ENCODE results near the gene GSG1L. TPM values are rescaled to one million over a fixed set of nuclear protein-coding genes. Genes with fewer than 3 reads are reported as not detected.
A peak's percentile ranks its signal among the peaks of the same experiment; 100 is the strongest.

The GSG1L gene
- total RNA-seq, 1 donor from 2014 or later, result not detected

DNA sequence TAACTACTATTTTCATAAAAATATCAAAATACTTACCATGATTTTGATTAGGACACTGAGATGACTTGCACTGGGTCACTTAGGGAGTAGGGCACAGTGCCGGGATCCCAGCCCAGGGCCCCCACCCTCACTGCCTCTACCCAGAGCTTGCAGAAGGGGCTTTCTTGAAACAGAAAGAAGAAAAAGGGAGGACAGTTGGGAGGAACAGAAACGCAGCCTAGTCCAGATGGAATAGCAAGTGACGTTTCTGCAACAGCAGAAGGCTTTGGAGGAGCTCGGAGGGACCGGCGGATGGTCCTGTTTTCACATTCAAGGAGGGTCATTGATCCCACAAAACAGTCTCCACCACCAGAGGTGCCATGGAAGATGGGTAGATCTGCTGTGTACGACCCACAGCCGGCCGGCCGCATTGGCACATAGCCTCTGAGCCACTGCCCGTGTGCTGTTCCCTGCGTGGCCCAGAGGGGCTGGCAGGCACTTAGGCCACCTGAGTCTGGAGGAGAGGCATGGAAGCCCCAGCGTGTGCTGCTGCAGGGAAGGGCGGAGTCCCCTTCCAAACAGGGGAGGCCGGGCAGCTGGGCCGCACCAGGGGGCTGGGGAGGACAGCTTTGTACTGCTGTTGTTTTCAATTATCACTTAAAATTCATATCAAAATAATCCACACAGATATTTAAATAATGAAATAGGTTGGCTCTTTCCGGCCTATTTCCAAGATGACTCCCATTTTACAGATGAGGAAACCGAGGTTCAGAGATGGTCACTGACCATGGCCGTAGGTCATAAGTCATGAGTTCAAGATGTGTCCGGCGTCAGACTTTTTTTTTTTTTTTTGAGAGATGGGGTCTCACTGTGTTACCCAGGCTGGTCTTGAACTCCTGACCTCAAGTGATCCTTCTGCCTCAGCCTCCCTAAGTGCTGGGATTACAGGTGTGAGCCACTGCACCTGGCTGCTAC, 22.9 kb upstream of the GSG1L start:
- Mint-ChIP-seq H3K27me3 (ENCODE audit: low read depth) (peaks cover 2% of the 10 kb centered on the region), H3K36me3 (ENCODE audit: low read depth) (no peaks in the 10 kb centered on the region), H3K27ac (ENCODE audit: unreplicated experiment) (no peak overlapping the region), H3K4me3 (no peak overlapping the region), H3K9me3 (no peaks in the 10 kb centered on the region), H3K4me1 (no peaks in the 10 kb centered on the region)
- DNase-seq (ENCODE audit: low read depth, low spot score), result no peak
- TF ChIP-seq, protein P1, sequence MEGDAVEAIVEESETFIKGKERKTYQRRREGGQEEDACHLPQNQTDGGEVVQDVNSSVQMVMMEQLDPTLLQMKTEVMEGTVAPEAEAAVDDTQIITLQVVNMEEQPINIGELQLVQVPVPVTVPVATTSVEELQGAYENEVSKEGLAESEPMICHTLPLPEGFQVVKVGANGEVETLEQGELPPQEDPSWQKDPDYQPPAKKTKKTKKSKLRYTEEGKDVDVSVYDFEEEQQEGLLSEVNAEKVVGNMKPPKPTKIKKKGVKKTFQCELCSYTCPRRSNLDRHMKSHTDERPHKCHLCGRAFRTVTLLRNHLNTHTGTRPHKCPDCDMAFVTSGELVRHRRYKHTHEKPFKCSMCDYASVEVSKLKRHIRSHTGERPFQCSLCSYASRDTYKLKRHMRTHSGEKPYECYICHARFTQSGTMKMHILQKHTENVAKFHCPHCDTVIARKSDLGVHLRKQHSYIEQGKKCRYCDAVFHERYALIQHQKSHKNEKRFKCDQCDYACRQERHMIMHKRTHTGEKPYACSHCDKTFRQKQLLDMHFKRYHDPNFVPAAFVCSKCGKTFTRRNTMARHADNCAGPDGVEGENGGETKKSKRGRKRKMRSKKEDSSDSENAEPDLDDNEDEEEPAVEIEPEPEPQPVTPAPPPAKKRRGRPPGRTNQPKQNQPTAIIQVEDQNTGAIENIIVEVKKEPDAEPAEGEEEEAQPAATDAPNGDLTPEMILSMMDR (conservative IDR thresholded peaks at IDR 0.05), result no peak

DNA sequence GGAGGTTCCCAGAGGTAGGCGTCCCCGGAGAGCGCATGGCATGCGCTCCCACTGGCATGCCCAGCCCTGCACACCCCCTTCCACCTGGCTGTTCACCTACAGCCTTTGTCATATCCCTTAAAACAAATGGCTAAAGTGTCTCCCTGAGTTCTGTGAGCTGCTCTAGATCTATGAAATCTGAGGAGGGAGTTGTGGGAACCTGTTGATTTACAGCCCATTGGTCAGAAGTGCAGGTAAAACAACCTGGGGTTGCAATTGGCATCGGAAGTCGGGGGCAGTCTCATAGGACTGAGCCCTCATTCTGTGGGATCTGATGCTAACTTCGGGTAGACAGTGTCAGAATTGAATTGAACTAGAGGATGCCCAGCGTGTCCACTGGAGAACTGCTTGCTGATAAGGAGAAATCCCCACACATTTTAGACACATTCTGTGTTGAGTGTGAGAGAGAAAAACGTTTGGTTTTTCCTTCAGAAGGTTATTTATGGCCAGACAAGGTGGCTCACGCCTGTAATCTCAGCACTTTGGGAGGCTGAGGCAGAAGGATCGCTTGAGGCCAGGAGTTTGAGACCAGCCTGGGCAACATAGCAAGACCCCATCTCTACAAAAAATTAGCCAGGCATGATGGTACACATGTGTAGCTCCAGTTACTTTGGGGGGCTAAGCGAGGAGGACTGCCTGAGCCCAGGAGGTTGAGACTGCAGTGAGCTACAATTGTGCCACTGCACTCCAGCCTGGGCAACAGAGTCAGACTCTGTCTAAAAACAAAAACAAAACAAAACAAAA, 22.1 kb upstream of the GSG1L start:
- TF ChIP-seq, protein P1 (conservative IDR thresholded peaks at IDR 0.05), result no peak
- Mint-ChIP-seq H3K4me3 (no peak overlapping the region), H3K4me1 (no peaks in the 10 kb centered on the region), H3K9me3 (no peaks in the 10 kb centered on the region), H3K36me3 (ENCODE audit: low read depth) (no peaks in the 10 kb centered on the region), H3K27ac (ENCODE audit: unreplicated experiment) (no peak overlapping the region), H3K27me3 (ENCODE audit: low read depth) (peaks cover 5% of the 10 kb centered on the region)
- DNase-seq (ENCODE audit: low read depth, low spot score), result no peak

DNA sequence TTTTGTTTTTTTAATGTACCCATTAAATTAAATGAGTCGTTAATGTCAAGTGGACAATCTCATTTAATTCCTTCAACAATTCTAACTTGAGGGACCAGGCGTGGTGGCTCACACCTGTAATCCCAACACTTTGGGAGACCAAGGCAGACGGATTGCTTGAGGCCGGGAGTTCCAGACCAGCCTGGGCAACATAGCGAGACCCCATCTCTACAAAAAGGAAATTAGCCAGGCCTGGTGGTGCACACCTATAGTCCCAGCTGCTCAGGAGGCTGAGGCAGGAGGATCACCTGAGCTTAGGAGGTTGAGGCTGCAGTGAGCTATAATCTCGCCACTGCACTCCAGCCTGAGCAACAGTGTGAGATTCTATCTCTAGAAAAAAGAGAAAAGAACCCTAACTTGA, 20.7 kb upstream of the GSG1L start:
- Mint-ChIP-seq H3K4me1 (no peaks in the 10 kb centered on the region), H3K9me3 (no peaks in the 10 kb centered on the region), H3K27me3 (ENCODE audit: low read depth) (peaks cover 3% of the 10 kb centered on the region), H3K36me3 (ENCODE audit: low read depth) (no peaks in the 10 kb centered on the region), H3K4me3 (no peak overlapping the region), H3K27ac (ENCODE audit: unreplicated experiment) (no peak overlapping the region)
- TF ChIP-seq, protein P1 (conservative IDR thresholded peaks at IDR 0.05), result no peak
- no peak for DNase-seq (ENCODE audit: low read depth, low spot score)

DNA sequence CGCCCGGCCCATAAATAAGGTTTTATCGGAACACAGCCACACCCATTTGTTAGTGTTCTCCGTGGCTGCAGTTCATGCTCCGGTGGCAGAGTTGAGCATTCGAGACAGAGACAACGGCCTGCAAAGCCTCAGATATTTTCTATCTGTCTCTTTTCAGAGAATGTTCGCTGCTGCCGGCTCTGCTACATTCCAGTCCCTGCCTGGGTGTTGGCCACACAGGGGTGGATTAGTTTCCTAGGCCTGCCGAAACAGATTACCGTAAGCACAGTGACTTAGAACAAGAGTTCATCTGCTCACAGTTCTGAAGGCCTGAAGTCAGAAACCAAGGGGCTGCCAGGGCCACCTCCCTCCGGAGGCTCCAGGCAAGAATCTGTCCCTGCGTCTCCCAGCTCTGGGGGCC, 19.1 kb upstream of the GSG1L start:
- Mint-ChIP-seq H3K36me3 (ENCODE audit: low read depth) (no peaks in the 10 kb centered on the region), H3K4me3 (no peak overlapping the region), H3K27me3 (ENCODE audit: low read depth) (peaks cover 3% of the 10 kb centered on the region), H3K9me3 (no peaks in the 10 kb centered on the region), H3K4me1 (no peaks in the 10 kb centered on the region), H3K27ac (ENCODE audit: unreplicated experiment) (no peak overlapping the region)
- no peak for DNase-seq (ENCODE audit: low read depth, low spot score)
- TF ChIP-seq, protein P1 (conservative IDR thresholded peaks at IDR 0.05), result no peak

DNA sequence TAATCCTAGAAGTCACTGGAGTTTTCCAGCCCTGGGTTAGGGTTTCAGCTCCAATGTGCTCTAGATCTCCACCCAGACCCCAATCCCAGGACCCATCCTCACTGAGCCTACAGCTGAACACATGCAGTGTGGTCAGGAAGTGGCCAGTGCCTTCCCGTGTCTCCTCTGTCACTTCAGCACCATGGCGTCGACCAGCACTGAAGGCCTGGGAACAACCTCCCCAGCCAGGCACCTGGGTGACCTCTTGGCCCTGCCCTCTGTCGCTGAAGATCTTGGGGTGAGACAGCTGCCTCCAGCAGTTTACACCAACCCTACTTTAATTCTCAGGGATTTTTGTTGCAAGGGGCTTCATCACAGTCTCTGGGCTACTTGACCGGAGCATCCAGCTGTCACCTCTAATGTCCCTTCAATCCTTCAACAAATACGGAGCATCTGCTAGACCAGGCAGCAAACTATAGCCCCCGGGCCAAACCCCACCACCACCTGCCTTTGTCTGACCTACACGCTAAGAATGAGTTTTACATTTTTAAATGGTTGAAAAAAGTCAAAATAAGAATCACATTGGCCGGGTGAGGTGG, 18.0 kb upstream of the GSG1L start:
- no peaks in the 10 kb centered on the region for H3K9me3 Mint-ChIP-seq
- H3K27ac Mint-ChIP-seq (ENCODE audit: unreplicated experiment), result peak overlapping the region; percentile 82
- DNase-seq (ENCODE audit: low read depth, low spot score), result no peak
- H3K4me1 Mint-ChIP-seq, result no peaks in the 10 kb centered on the region
- H3K4me3 Mint-ChIP-seq, result no peak overlapping the region
- H3K36me3 Mint-ChIP-seq (ENCODE audit: low read depth), result no peaks in the 10 kb centered on the region
- H3K27me3 Mint-ChIP-seq (ENCODE audit: low read depth), result peaks cover 8% of the 10 kb centered on the region
- TF ChIP-seq, protein P1 (conservative IDR thresholded peaks at IDR 0.05), result no peak

Measured in neural crest cell (in vitro differentiated cells).